AG04449 (cell line): ENCODE results near the gene TMEM218.

Source experiments
- CTCF ChIA-PET: fragments of 350-600 bp; formaldehyde crosslinking; extraction: SDS; loops from one replicate; lab custom pipeline; 2021; ENCODE audit warnings: antibody characterized with exemption; lab: Yijun Ruan, JAX
- POLR2A ChIA-PET: fragments of 400-600, 350-600 bp; formaldehyde crosslinking; extraction: SDS; loops from one replicate; lab custom pipeline; 2020; ENCODE audit warnings: antibody characterized with exemption, inconsistent platforms; lab: Yijun Ruan, JAX
- DNase-seq: peaks from one replicate; pipeline ENCODE4 v3.0.0-alpha.2; 2010; ENCODE audit warnings: low read depth, low spot score
- H3K4me3 ChIP-seq: 2 replicates; pipeline ENCODE4 v1.5.1; 2011; ENCODE audit warnings: low read depth, mild to moderate bottlenecking, control low read depth, low read length
- TF ChIP-seq, protein P1 (sequence below): IDR thresholded peaks from one replicate; pipeline ENCODE4 v1.5.1; 2011; ENCODE audit warnings: mild to moderate bottlenecking, moderate library complexity, low read length, control low read depth, inconsistent platforms; ENCODE audit not compliant: insufficient read depth; ENCODE audit errors: missing control alignments

The TMEM218 gene

DNA sequence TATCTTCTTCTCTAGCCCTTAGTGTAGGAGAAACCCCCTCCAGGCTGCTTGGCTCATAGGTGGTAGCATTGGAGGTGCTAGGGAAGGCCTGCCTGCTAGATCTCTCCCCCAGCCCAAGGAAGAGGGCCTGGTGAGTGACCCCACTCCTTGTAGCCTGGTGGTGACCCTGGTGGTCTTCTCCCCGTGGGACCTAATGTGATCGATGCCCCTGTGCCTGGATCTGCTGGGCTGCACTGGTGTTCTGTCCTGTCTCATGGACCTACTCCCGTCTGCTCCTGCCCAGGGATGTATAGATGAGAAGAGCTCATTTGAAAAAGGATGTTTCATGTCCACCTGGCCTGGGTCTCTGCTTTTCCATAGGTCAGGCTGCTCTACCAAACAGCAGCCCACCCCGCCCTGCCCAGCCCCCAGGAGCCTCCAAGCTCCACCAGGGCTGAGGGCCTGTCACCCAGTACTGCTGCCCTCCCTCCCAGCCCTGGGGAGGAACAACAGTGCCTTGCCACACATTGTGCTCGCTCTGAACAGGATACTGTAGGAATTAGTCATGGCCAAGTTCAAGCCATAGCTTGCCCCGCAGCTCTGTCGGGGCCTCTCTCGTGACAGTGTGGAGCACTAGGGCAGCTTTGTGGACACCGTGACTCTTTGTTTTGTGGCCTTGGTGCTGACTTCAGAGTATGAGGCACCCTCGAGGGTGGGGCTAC lies 28.7 kb downstream of the TMEM218 start:
- ChIA-PET POLR2A (interaction anchor here (0.8 to 1.3 kb wide), 3 partner anchors 11 to 282 kb away, joined by 3 to 5 read pairs (median 3); partner anchors contain the start of gene TMEM218), CTCF (interaction anchor here (0.9 to 2.4 kb wide), 9 partner anchors 9 to 282 kb away, joined by 3 to 12 read pairs (median 4); no protein-coding TSS in a partner anchor)
- H3K4me3 ChIP-seq = no peak overlapping the region
- DNase-seq = peak; percentile 23
- TF ChIP-seq, protein P1, sequence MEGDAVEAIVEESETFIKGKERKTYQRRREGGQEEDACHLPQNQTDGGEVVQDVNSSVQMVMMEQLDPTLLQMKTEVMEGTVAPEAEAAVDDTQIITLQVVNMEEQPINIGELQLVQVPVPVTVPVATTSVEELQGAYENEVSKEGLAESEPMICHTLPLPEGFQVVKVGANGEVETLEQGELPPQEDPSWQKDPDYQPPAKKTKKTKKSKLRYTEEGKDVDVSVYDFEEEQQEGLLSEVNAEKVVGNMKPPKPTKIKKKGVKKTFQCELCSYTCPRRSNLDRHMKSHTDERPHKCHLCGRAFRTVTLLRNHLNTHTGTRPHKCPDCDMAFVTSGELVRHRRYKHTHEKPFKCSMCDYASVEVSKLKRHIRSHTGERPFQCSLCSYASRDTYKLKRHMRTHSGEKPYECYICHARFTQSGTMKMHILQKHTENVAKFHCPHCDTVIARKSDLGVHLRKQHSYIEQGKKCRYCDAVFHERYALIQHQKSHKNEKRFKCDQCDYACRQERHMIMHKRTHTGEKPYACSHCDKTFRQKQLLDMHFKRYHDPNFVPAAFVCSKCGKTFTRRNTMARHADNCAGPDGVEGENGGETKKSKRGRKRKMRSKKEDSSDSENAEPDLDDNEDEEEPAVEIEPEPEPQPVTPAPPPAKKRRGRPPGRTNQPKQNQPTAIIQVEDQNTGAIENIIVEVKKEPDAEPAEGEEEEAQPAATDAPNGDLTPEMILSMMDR = no peak

- no peak overlapping the region for H3K4me3 ChIP-seq
- POLR2A ChIA-PET = interaction anchor here (1.3 kb wide), 1 partner anchor 10 kb away, joined by 5 read pairs; no protein-coding TSS in a partner anchor
- CTCF ChIA-PET = interaction anchor here (1.0 to 2.4 kb wide), 5 partner anchors 10 to 272 kb away, joined by 3 to 12 read pairs (median 4); no protein-coding TSS in a partner anchor
- no peak for DNase-seq
- TF ChIP-seq, protein P1 = no peak
Observed at GRCh38 chr11:125082040-125082439, 29.4 kb downstream of the TMEM218 start.

- no peak for DNase-seq
- TF ChIP-seq, protein P1 = no peak
- POLR2A ChIA-PET = no interaction called here
- CTCF ChIA-PET = interaction anchor here (1.1 to 5.7 kb wide), 4 partner anchors 10 to 344 kb away, joined by 3 to 31 read pairs (median 3); no protein-coding TSS in a partner anchor
- no peak overlapping the region for H3K4me3 ChIP-seq
Observed at GRCh38 chr11:125081098-125081798, 30.2 kb downstream of the TMEM218 start.

DNA sequence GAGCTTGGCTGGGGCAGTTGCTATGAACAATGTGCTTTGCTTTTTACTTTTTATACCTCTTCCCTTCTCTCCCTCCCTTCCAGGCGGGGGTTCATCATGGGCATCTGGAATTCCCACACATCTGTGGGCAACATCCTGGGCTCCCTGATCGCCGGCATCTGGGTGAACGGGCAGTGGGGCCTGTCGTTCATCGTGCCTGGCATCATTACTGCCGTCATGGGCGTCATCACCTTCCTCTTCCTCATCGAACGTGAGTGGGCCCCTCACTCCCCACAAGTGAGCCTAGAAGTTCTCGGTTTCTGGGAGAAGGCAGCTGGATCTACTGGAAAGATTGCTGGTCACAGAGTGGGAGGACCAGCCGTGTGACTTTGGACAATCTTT lies 30.9 kb downstream of the TMEM218 start:
- TF ChIP-seq, protein P1 = no peak
- no peak overlapping the region for H3K4me3 ChIP-seq
- DNase-seq = no peak
- POLR2A ChIA-PET = no interaction called here
- CTCF ChIA-PET = interaction anchor here (1.1 to 5.7 kb wide), 3 partner anchors 10 to 345 kb away, joined by 3 to 31 read pairs (median 3); no protein-coding TSS in a partner anchor

GRCh38 chr11:125079878-125080530 lies 31.4 kb downstream of the TMEM218 start:
- ChIA-PET CTCF (interaction anchor here (1.3 to 5.7 kb wide), 2 partner anchors 11 to 268 kb away, joined by 3 to 31 read pairs; no protein-coding TSS in a partner anchor), POLR2A (no interaction called here)
- DNase-seq = no peak
- no peak overlapping the region for H3K4me3 ChIP-seq
- TF ChIP-seq, protein P1 = no peak
